Eye (tissue), 1 donor: Measurements from ENCODE around the gene ADM2.
A peak's percentile ranks its signal among the peaks of the same experiment; 100 is the strongest.

Experiments used
- DNase-seq: peaks from one replicate; pipeline ENCODE4 v3.0.0-alpha.2; 2015

The ADM2 gene

DNA sequence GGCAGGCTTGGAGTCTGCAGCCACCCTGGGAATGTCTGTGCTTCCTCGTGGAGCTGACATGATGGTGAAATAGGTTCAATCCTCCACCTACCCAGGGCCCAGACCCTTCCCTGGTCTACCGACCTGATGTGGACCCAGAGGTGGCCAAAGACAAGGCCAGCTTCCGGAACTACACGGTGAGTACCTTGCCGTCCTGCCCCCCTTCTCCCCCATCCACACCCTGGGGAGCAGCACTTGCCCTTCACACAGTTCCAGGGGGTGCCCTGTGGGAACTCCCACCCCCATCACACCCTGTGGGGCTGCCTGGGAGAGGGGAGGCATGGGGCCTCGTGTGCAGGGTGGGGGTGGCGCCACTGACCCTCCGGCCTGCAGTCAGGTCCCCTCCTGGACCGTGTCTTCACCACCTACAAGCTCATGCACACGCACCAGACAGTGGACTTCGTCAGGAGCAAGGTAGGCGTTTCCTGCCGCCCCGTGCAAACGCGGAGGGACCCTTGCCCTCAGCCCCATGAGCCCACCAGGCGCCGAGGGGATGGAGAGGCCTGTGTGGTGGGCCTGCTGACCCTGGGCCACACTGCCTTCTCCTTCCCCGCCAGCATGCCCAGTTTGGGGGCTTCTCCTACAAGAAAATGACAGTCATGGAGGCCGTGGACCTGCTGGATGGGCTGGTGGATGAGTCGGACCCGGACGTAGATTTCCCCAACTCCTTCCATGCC lies 6.1 kb downstream of the ADM2 start:
- DNase-seq, result no peak

DNA sequence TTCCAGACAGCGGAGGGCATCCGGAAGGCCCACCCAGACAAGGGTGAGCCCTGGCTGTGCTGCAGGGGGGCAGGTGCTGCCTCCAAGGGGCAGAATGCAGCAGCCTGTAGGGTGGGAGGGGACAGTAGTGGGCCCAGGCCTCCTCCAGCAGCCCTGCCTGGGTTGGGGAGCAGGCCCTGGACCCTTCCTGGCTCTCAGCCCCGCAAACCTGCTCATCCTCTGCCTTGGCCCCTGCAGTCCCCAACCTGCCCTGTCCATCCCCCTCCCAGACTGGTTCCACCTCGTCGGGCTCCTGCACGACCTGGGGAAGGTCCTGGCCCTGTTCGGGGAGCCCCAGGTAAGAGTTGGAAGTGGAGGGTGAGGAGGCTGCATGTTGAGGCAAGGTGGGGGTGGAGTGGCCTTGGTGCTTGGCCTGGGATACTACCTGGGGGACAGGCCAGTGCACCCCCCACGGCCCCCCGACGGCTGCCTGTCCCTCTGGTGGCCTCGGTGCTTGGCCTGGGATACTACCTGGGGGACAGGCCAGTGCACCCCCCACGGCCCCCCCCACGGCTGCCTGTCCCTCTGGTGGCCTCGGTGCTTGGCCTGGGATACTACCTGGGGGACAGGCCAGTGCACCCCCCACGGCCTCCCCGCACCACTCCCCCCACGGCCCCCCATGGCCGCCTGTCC lies 6.8 kb downstream of the ADM2 start:
- DNase-seq, result no peak

DNA sequence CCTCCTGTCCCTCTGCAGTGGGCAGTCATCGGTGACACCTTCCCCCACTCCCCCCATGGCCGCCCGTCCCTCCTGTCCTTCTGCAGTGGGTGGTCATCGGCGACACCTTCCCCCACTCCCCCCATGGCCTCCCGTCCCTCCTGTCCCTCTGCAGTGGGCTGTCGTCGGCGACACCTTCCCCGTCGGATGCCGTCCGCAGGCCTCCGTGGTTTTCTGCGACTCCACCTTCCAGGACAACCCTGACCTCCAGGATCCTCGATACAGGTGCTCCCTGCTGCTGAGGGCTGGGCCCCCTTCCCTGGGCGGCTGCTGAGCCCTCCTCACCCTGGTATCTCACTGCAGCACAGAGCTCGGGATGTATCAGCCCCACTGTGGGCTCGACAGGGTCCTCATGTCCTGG lies 7.5 kb downstream of the ADM2 start:
- DNase-seq, result no peak

DNA sequence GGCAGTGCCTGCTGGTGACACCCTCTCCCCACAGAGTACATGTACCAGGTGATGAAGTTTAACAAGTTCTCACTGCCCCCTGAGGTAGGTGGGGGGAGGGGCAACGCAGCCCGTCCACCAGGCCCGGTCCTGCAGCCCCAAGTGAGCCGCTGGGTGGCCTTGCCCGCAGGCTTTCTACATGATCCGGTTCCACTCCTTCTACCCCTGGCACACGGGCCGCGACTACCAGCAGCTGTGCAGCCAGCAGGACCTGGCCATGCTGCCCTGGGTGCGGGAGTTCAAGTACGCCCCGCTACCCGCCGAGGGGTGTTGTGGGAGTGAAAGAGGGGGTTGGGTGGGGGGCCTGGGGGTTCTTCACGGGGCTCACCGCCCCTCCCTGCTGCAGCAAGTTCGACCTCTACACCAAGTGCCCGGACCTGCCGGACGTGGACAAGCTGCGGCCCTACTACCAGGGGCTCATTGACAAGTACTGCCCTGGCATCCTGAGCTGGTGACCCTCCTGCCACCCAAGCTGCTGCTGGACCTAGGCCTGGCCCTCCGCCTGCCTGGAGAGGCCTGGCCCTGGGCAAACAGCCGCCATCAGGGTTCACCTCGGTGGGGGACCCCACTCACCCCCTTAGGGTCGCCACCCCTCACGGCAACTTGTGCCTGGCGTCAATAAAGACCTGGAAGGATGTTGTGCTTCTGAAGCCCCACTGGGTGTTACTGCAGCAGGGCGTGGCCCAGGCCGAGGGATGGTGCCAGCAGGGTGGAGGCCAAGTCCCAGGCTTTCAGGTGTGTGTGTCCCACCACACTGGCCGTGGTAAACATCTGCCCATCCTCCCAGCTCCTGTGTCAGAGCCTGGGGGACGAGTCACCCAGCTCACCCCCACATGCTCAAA lies 8.3 kb downstream of the ADM2 start:
- no peak for DNase-seq

DNA sequence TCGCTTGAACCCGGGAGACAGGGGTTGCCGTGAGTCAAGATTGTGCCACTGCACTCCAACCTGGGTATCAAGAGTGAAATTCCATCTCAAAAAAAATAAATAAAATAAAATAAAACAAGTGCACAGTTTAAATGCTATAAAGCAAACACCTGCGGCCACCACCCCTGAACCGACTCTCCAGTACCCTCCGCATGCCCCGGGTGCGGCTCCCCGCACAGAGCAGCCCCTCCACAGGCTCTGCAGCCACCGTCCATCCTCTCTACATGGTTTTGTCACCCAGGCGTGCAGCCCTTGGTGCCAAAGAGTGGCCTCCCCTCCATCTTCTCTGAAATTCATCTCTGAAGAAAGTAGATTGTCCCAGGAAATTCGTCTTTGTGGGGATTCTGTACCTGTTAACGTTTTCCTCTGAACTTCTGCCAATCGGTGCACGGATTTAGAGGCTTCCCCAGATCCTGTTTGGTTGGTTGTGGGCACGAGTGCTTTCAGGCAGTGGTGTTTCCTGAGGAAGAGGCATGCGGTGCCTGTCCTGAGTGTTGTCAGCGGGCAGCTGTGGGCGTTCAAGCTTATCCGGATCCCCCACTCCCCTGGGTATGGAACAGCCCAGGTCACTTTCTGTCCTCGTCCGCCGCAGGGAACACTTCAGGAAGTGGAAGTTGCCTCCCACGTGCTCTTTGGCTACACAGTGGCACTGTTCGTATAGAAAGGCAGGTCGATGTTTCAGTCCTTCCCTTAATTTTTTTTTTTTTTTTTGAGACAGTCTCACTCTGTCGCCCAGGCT lies 9.4 kb downstream of the ADM2 start:
- no peak for DNase-seq

DNA sequence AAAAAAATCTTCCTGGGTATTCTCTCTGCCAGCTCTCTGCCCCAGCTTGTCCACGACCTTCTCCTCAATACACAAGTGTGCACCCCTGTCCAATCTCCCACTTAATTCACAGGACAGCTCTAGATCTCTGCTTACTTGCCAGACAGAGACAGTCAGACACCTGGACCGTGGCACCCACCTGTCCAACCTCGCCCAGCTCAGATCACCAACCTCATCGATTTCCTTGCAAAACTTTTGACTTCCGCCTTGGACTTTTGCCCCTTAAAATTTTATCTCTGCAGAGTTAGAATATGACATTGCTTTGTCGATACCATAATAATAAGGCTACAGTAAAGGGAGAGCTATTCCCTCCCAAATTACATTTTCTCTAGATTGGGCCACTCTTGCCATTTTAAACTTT lies 15.8 kb downstream of the ADM2 start:
- no peak for DNase-seq

DNA sequence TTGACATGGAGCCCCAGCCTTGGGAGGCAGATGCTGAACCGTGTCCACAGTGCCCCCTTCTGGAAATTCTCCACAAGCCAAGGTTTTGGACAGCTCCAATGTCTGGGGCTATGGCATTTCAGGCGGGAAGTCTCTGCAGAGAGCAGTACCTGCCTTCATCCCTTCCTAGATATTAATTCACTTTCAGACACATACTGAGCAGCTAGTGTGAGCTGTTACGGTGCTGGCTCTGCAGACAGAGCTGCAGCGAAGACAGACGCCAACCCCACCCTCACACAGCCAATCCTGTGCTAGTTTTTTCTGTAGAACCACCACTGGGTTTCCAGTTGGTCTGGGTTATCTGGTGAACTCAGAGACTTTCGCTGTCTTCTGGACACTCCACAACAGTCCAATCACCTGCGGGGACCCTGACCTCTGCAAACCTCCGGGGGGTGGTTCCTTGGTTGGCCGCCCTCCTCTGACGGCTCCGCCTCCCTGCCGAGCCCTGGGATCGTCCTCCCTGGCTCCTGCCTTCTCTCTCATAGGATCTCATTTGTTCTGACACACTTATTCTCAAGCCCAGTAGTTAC lies 17.1 kb downstream of the ADM2 start:
- DNase-seq, result peak; percentile 81

DNA sequence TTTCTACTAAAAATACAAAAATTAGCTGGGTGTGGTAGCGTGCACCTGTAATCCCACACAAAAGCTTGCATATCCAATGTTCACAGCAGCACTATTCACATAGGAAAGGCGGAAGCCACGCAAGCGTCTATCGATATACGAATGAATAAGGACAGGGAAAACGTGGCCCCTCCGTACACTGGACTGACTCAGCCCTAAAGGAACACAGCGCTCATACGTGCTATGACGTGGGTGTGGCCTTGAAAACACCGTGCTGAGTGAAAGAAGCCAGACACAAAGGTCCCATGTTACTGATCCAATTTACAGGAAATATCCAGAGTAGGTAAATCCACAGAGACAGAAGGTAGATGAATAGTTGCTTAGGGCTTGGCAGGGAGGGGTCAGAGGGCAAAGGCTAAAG lies 19.1 kb downstream of the ADM2 start:
- DNase-seq, result no peak

DNA sequence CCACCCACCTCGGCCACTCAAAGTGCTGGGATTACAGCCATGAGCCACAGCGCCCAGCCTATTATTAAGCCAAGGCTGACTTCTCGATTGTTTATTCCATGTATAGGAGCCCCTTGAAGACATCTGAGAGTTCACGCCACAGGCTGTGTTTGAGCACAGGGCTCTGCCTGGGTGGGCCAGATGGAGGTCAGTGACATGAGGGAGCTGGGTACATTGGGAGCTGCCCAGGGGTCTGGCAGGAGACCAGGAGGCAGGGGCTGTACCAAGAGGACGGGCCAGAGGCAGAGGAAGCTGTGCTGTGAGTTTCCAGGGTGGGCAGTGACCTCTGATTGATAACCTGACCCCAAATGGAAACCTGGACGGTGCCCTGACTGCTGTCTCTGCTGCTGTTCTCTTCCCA lies 20.8 kb downstream of the ADM2 start:
- DNase-seq, result no peak

DNA sequence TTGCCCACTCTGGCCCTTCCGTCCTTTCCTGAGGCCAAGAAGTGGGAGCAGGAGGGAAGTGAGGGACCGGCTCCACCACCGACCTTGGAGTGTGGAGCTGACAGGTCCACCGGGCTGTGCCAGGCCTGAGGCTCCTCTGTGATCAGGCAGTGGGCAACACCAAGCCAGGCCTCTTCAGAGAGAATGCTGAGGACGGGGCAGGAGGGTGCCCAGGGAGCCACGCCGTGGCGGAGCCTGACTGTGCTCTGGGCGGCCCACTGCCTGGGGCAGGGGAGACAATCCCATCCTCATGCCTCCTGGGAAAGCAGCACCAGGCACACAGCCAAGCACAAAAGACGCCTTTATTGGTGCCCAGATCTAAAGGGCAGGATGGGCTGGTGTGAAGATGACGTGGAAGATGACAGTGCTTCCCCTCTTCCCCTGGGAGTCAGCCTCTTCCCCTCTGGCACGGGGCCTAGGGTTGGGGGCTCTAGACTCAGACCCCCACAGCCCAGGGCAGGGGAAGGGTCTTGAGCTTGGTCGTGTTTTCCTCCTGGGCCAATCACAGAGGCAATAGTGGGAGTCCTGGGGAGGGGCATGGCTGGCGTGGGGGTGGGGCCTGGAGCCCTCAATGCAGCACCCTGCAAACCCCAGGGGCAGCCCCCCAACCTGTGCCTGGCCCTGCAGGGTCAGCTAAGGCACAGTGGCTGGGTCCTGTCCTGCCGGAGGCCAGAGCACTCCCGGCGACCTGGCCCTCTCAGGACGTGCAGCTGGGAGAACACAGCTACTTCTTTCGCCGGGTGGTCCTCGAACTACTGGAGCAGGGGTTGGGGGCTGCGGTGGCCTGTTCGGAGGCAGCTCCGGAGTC lies 21.5 kb downstream of the ADM2 start:
- DNase-seq, result no peak

DNA sequence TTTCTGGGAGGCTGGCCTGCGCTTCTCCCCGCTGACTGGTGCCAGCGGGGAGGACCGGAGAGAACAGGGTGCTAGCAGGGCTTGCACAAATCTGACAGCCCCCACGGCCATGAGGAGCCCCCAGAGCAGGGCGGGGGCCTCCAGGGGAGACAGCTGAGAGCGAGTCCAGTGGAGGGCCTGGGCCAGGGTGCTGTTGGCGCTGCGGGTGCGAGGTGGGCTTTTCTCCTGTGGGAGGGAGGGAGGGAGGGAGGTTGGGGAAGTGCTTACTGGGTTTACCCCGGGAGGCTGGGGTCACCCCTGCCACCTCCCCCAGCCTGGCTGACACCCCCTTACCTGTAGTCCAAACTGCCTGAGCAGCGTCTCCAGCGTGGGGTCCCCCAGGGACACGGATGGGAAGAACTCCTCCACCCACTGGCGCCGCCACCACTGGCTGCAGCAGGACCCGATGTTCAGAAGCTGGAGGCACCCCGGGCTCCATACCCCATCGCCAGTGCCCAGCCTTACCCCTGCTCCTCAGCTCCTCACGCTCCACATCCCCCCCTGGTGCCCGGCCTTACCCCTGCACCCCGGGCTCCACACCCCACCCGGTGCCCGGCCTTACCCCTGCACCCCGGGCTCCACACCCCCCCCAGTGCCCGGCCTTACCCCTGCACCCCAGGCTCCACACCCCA lies 22.3 kb downstream of the ADM2 start:
- DNase-seq, result no peak

DNA sequence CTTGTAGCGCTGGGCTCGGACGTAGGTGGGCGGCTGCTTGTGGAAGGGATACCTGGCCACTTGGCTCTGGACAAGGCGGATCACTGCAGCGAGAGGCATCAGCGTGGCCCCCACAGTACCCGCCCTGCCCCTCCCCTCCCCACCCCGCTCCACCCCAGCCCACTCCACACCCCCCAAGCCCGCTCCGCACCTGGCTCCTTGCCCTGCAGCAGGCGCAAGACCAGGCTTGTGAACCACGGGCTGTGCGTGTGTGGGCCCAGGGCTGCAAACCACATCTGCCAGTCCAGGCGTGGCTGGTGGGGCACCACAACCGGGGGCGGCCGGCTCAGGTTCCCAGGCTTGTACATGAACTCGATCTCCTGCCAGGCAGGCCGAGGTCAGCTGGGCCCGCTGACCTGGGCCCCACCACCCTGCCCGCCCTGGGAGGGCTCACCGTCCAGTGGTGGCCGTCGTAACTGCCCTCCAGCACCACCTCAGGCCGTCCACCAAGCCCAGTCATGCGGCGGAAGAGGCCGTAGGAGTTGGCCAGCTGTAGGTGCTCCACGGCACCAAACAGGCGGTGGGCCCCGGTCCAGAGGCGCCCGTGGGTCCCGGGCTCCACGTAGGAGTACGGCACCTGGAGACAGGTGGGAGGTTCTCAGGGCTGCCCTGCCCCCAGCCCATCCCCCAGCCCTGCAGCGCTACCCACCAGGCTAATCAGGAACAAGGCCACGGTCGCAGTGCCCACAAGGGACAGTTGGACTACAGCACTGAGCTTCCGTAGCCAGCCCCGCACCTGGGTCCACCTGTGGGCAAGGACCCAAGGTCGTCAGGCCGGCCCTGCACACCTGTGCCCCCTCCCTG lies 23.2 kb downstream of the ADM2 start:
- no peak for DNase-seq

DNA sequence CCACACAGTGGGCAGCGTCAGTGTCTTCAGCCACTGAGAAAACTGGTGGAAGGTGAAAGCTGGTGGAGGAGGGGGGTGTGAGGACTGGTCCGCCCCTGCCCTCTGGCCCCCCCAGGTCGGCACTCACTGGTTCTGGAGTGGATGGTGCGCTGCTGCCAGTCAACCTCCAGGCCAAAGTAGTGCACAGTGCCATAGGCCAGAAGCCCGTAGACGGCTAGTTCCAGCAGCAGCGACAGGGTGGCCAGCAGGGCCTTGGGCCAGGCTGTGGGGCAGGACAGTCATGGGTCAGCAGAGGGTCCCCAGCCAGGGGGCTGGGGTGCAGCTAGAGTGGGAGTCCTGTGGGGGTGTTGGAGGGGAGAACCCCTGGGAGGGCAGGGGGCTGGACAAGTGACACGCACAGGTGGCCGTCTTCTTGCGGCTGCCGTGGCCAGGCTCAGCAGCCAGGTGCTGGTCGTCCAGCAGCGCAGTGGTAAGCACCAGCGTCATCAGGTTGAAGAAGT lies 24.0 kb downstream of the ADM2 start:
- no peak for DNase-seq

DNA sequence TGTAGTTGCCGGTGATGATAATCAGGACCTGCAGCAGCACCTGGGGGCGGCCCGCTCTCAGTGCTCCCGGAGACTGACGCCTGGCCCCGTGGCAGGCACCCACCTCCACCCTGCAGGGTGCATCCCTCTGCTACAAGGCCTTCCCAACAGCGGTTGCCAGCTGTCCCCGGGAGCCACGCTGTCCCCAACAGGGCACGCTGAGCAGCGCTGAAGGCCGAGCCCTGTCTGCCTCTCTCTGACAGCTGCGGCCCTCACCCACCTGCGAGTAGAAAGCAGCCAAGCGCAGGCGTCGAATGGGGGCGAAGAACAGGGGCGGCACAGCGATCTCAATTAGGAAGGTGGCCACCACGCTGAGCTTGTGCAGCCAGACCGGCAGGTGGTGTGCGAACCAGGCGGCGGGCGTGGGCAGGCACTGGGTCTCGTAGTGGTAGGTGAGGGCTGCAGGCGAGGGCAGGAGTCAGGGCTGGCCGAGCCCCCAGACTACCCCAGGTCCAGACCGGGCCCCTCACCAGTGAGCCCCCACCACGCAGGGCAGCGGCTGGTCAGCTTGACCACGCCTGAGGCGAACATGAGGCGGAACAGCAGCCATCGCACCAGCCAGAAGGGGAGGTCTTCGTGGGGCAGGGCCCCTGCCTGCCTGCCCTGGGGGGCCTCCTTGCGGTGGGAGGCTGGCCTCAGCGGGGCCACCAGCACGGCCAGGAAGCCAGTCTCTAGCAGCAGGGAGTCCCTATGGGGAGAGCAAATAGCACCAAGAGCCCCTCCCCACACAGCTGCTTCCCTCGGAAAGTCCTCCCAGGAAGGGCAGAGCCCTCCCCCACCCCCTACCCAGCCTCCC lies 24.6 kb downstream of the ADM2 start:
- no peak for DNase-seq

DNA sequence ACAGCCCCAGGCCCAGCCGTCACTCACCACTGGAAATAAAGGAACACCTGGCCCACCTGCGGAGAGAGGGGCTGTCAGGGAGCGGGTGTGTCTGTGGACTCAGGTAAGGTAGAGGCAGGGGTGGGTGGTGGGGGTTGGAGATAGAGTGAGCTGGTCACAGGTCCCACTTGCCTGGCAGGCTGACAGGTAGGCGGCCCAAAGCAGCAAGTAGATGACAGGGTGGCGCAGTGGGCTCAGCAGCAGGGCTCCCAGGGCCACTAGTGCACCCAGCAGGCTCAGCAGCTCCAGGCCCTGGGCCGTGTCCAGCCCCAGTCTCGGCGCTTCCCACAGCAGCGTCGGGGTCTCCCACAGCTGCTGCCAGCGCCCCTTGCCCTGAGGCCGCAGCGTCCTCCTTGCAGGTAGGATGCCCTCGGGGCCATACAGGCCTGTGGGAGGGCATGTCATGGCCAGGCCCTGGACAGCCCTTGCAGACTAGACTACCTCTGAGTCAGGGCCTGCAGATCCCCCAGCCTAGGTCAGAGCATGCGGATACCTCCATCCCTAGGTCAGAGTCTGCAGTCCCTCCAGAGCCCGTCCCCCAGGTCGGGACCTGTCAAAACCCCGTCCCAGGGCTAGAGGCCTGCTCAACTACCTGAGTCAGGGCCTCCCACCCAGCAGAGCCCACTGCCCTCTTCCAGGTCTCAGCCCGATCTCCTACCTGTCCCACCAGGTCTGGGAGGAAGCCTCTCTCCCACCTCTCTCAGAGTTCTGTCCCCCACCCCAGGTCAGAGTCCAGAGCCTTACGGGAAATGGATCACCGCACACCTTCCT lies 25.5 kb downstream of the ADM2 start:
- DNase-seq, result peak; percentile 13

DNA sequence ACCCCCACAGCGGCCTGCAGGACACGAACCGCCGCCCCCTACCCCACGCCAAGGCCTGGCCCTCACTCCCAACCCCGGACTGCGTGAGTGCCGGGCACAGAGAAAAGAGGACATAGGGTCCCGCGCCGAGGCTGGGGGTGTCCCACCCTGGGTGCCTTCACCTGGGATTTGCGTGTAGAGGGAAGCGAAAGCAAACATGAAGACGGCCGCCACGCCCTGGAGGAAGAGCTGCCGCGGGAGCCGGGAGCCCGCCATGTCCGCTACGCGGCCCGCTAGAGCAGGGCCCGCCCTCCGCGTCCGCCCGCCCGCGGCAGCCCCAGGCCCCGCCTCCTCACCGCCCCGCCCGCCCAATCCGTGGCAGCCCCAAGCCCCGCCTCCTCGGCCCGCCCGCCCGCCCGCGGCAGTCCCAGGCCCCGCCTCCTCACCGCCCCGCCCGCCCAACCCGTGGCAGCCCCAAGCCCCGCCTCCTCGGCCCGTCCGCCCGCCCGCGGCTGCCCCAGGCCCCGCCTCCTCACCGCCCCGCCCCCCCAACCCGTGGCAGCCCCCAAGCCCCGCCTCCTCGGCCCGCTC lies 26.2 kb downstream of the ADM2 start, which contains the start of gene LMF2:
TSS of gene LMF2 (minus strand) at position 282 of the 570 bp plus-strand sequence. CDS start at position 255, 27 bp downstream.
- DNase-seq, result no peak
